ENCODE results near the gene ZCCHC2. TPM values are rescaled to one million over a fixed set of nuclear protein-coding genes. Genes with fewer than 3 reads are reported as not detected.

ZCCHC2 gene
- total and polyA plus RNA-seq, 9 of the 15 experiments (the other 6 are each of a cell fraction or from before 2014, with no cell fraction given): 1.0 to 9.2 (median 6.0) TPM

GRCh38 chr18:62518460-62519375, 4.1 kb upstream of the ZCCHC2 start:
- Histone ChIP-seq H3K79me2 (ENCODE audit: control insufficient read depth, insufficient read depth, low read length) (peaks cover 5% of the 10 kb centered on the region; the same call in 2 of the 3 replicates), H4K20me1 (replicated peaks; ENCODE audit: control insufficient read depth, insufficient read depth, low read length) (no peaks in the 10 kb centered on the region), H3K27ac (ENCODE audit: extremely low read depth, low read depth, low read length) (peak overlapping the region; percentile 60; the same call in 2 of the 3 replicates), H3K9me3 (replicated peaks; ENCODE audit: control insufficient read depth, insufficient read depth, low read depth, low read length) (no peaks in the 10 kb centered on the region), H3K9ac (ENCODE audit: insufficient read depth in 1 of 2, low read depth in 2 of 2, low read length in 2 of 2) (peak overlapping the region in 1 of 2 experiments; percentile 25; a peak in 1 of 4 replicates), H2AFZ (ENCODE audit: low read depth, low read length) (peak overlapping the region; percentile 62), H3K36me3 (ENCODE audit: control insufficient read depth, insufficient read depth, low read length) (no peaks in the 10 kb centered on the region), H3K27me3 (ENCODE audit: control insufficient read depth in 2 of 2, insufficient read depth in 2 of 2, low read length in 2 of 2) (no peaks in the 10 kb centered on the region), H3K4me3 (no peak overlapping the region), H3K4me1 (replicated peaks in 1 of 2; ENCODE audit: control insufficient read depth in 2 of 2, insufficient read depth in 2 of 2, low read length in 2 of 2) (peaks cover 10 to 13% of the 10 kb centered on the region in 2 experiments; a peak in 4 of 5 replicates), H3K9me1 (ENCODE audit: control insufficient read depth, insufficient read depth, low read length) (no peaks in the 10 kb centered on the region), H3K4me2 (ENCODE audit: insufficient read depth, low read length) (peak overlapping the region; percentile 21)
- peak in 2 of 4 experiments; percentile 19 to 34 for DNase-seq (ENCODE audit: extremely low read depth in 1 of 4, low spot score in 3 of 4)
- BruUV-seq (replicated peaks): no TSS peak
- peak; percentile 85 for FAIRE-seq
- in situ Hi-C loops (cut with MboI) (no loop called here), intact Hi-C loops (cut with micrococcal nuclease) (no loop called here)
- CTCF ChIA-PET (ENCODE audit: low intra/inter-chr PET ratio): no interaction called here
- POLR2A ChIA-PET: no interaction called here
- no peak for ATAC-seq
- WGBS (ENCODE audit: insufficient coverage, low coverage, missing lambda C conversion rate): 29% methylated on average over 9 of the region's 9 CpGs
- no peak for TF ChIP-seq RREB1 (CRISPR knock-in tag; IDR thresholded peaks at IDR 0.05)
- TF ChIP-seq EGR1 (conservative IDR thresholded peaks at IDR 0.05): no peak
- peak; percentile 97 for TF ChIP-seq MAFK (IDR thresholded peaks at IDR 0.05; ENCODE audit: low read length)
- TF ChIP-seq ETS1 (conservative IDR thresholded peaks at IDR 0.05; ENCODE audit: control insufficient read depth, low read depth, low read length): no peak
- TF ChIP-seq THRA (IDR thresholded peaks at IDR 0.05): no peak
- TF ChIP-seq ZBTB17 (CRISPR knock-in tag; IDR thresholded peaks at IDR 0.05): no peak
- peak; percentile 99 for TF ChIP-seq MAFG (tag; conservative IDR thresholded peaks at IDR 0.05)
- peak; percentile 100 for TF ChIP-seq ZNF316 (IDR thresholded peaks at IDR 0.05)
- no peak for TF ChIP-seq SP2 (IDR thresholded peaks at IDR 0.05; ENCODE audit: extremely low read depth, low read depth, low read length, poor library complexity, severe bottlenecking)
- no peak for TF ChIP-seq ZNF3 (CRISPR knock-in tag; IDR thresholded peaks at IDR 0.05)
- TF ChIP-seq ZBTB12 (CRISPR knock-in tag; IDR thresholded peaks at IDR 0.05): no peak

Measured in K562 (cell line).